Skeletal muscle tissue (tissue), 4 donors: Measurements from ENCODE around the gene CFAP58. TPM values are rescaled to one million over a fixed set of nuclear protein-coding genes. Genes with fewer than 3 reads are reported as not detected.
"Not testable (repeated sequence)": the region's sequence is repeated elsewhere in the genome, so short reads cannot be mapped to it uniquely, and the experiment has no call there.

Experiments used
- H3K27ac ChIP-seq: one replicate; pipeline ENCODE4 v1.7.0; 2013; ENCODE audit warnings: mild to moderate bottlenecking, low read depth, low read length, inconsistent platforms
- H3K27me3 ChIP-seq, 3 donors: one replicate each; pipeline ENCODE4 v1.7.0; 2013; ENCODE audit warnings: low read length in 3 of 3; ENCODE audit not compliant: control insufficient read depth in 3 of 3, insufficient read depth in 3 of 3
- H3K36me3 ChIP-seq, 3 donors: one replicate each; pipeline ENCODE4 v1.7.0; 2013; ENCODE audit warnings: low read length in 3 of 3; ENCODE audit not compliant: control insufficient read depth in 3 of 3, insufficient read depth in 3 of 3
- H3K4me1 ChIP-seq, 3 donors: one replicate each; pipeline ENCODE4 v1.7.0; 2013; ENCODE audit warnings: low read length in 3 of 3, mild to moderate bottlenecking in 3 of 3; ENCODE audit not compliant: control insufficient read depth in 3 of 3, insufficient read depth in 3 of 3
- H3K4me3 ChIP-seq, 3 donors: one replicate each; pipeline ENCODE4 v1.7.0; 2013; ENCODE audit warnings: low read length in 3 of 3
- H3K9ac ChIP-seq, 3 donors: one replicate each; pipeline ENCODE4 v1.7.0; 2013; ENCODE audit warnings: low read length in 3 of 3, mild to moderate bottlenecking in 3 of 3, moderate library complexity in 2 of 3, low read depth in 1 of 3
- H3K9me3 ChIP-seq, 3 donors: one replicate each; pipeline ENCODE4 v1.7.0; 2013; ENCODE audit warnings: low read length in 3 of 3; ENCODE audit not compliant: control insufficient read depth in 3 of 3
- total RNA-seq: library from RNA; depleted of rRNA; stranded (reverse); fragments of >200 nt; gene quantifications from one replicate; pipeline ENCODE4 v1.2.3, GENCODE V29; 2014
- donor health status: Osteomylitis.

Gene CFAP58
- total RNA-seq, 1 donor from 2014 or later: under 0.01 TPM

DNA sequence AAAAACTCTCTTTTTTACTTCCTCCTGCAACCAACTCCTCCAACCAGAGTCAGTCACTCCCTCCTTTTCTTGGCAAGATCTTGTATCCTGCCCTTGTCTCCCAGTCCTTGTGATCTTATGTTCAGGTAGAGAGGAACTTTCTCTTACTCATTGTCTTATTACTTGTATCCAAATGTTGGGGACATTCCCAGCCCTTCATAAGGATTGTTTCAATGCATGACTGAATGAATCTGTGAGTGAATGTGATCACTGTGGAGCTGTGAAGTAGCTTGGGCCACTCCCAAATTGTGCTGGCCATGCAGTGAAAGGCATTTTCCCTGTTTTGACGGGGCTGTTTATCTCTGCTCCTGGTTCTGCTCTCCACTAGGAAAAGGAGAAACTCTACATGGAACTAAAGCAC is 93.7 kb downstream of the CFAP58 start:
- no peak overlapping the region for H3K4me3 ChIP-seq
- no peaks in the 10 kb centered on the region for H3K36me3 ChIP-seq
- H3K9ac ChIP-seq: no peak overlapping the region
- H3K4me1 ChIP-seq: peaks cover 0 to 3% (median 0%) of the 10 kb centered on the region in 3 donors
- H3K27me3 ChIP-seq: no peaks in the 10 kb centered on the region
- no peaks in the 10 kb centered on the region for H3K9me3 ChIP-seq
- no peak overlapping the region for H3K27ac ChIP-seq

DNA sequence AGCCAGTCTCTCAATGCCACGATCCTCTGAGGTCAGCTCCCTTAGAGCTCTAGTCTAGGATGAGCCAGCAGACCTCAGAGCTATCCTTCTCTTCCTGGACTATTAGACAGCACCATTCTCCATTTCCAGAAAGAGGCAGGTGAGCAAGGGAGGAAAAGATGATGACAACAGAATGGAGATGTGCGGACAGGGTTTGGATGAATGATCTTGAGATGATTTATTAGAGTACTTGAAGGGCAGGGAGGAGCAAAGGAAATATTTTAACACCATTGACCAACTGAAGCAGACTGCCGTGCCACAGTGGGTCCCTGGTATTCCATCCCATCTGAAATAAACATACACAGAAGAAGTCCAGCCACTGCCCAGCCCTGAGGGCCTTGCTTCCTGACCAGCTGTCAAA is 94.3 kb downstream of the CFAP58 start:
- Histone ChIP-seq H3K9ac (no peak overlapping the region), H3K27me3 (no peaks in the 10 kb centered on the region), H3K4me3 (no peak overlapping the region), H3K36me3 (no peaks in the 10 kb centered on the region), H3K27ac (no peak overlapping the region), H3K4me1 (peaks cover 0 to 3% (median 0%) of the 10 kb centered on the region in 3 donors), H3K9me3 (no peaks in the 10 kb centered on the region)

DNA sequence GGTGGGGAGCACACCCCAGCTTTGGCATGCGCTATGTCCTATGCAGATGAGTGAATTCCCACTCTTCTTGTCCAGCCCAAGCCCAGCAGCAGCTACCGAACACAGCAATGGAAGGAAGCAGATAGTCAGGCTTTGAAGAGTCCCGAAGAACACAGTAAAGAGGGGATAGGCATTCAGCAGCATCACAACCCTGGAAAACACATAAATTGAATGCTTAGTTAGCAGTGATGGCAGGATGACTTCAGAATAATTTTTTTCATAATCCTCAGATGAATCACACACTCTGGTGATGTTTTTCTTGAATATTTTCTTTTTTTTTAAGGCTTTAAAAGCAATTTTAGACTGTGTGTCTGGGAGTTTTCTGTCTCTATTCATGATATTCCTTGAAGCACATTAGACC is 95.8 kb downstream of the CFAP58 start:
- Histone ChIP-seq H3K36me3 (no peaks in the 10 kb centered on the region), H3K9me3 (no peaks in the 10 kb centered on the region), H3K4me1 (peaks cover 0 to 3% (median 0%) of the 10 kb centered on the region in 3 donors), H3K27ac (no peak overlapping the region), H3K27me3 (no peaks in the 10 kb centered on the region), H3K9ac (no peak overlapping the region), H3K4me3 (no peak overlapping the region)

DNA sequence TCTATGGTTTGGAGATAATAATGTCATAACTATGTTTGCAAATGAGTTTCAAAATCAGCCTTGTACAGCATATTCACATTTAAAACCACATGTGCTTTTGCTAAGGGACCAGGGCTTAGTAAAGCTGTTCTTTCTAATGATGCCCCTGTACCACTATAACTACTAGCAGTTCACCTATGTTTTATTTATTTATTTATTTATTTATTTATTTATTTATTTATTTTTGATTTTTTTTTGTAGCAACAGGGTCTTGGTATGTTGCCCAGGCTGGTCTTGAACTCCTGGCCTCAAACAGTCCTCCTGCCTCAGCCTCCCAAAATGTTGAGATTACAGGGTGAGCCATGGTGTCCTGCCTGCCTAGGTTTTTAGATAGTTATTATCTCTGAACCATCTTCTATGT is 96.9 kb downstream of the CFAP58 start:
- Histone ChIP-seq H3K27ac (no peak overlapping the region), H3K4me3 (no peak overlapping the region), H3K9ac (no peak overlapping the region), H3K27me3 (no peaks in the 10 kb centered on the region), H3K9me3 (no peaks in the 10 kb centered on the region), H3K4me1 (peaks cover 0 to 3% (median 0%) of the 10 kb centered on the region in 3 donors), H3K36me3 (no peaks in the 10 kb centered on the region)

DNA sequence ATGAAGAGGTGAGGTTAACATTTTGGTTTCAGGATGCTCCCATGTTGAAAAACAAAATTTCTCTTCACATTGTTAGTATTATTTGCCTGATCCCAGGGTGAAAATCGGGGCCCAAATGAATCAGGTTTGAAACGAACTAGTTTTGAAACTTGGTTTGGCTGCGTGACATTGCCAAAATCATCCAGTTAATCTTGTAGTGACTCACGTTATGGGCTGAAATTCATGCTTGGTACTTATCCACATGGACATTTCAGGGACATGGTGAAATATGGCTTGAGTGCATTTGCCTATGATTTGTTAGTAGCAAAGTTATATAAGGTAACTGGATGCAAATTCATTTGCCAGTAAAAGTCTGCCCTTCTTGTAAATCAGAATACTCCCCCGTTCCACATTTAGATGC is 97.3 kb downstream of the CFAP58 start:
- no peak overlapping the region for H3K9ac ChIP-seq
- H3K4me1 ChIP-seq: peaks cover 0 to 3% (median 0%) of the 10 kb centered on the region in 3 donors
- no peaks in the 10 kb centered on the region for H3K9me3 ChIP-seq
- no peaks in the 10 kb centered on the region for H3K27me3 ChIP-seq
- H3K27ac ChIP-seq: no peak overlapping the region
- no peak overlapping the region for H3K4me3 ChIP-seq
- H3K36me3 ChIP-seq: no peaks in the 10 kb centered on the region

DNA sequence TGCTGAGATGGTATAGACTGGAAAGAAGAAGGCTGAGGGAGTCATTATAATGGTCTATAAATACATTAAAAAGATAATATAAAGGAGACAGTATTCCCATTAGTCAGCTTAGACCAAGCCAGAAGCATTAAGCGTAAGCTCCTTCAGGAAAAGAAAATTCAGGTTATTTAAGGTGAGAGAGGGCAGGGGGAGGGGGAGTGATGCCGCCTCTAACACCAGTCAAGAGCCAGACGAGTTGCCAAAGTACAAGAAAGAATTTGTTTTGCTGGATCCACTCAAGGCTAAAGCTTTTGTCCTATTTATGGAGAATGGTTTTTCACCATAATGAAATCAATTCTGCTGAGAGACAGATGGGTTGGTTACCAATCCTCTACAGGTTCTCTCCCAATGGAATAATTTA is 99.3 kb downstream of the CFAP58 start:
- Histone ChIP-seq H3K4me3 (no peak overlapping the region), H3K9me3 (no peaks in the 10 kb centered on the region), H3K27ac (no peak overlapping the region), H3K27me3 (no peaks in the 10 kb centered on the region), H3K9ac (no peak overlapping the region), H3K36me3 (no peaks in the 10 kb centered on the region), H3K4me1 (peaks cover 0 to 3% (median 0%) of the 10 kb centered on the region in 3 donors)

DNA sequence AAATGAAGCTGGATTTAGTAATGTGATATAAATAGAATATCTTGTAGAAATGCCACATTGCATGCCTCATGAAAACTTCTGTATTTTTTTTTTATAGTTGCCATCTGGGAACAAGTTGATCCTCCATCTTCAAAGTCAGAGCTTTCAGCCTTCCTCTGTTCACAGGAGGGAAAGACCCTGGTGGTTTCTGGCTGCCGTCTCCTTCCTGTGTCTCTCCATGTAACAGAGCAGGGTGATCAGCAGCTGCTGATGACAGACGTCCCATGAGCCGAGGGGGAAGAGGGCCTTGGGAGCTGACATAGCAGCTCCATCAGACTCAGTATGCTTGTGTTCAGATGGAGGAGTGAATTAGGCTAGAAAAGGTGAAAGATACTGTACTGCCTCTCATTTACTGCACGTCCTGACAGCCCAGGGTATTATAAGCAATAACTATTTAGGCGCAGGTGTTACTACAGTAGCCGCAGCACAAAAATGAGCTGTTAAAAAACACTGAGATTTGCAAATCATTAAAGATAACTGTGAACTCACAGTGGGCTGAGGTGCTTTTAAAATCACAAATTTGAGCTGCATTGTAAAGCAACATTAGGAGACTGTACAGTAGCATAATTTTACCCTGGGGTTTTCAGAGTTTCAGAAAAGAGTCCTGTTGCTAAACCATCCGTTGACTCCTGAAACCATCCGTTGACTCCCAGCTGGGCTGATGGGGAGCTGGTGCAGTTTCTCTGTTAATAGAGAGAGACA is 103.3 kb downstream of the CFAP58 start:
- no peaks in the 10 kb centered on the region for H3K36me3 ChIP-seq
- H3K9me3 ChIP-seq: no peaks in the 10 kb centered on the region
- H3K4me1 ChIP-seq: no peaks in the 10 kb centered on the region
- H3K27ac ChIP-seq: no peak overlapping the region
- H3K4me3 ChIP-seq: no peak overlapping the region
- H3K27me3 ChIP-seq: no peaks in the 10 kb centered on the region
- H3K9ac ChIP-seq: no peak overlapping the region

DNA sequence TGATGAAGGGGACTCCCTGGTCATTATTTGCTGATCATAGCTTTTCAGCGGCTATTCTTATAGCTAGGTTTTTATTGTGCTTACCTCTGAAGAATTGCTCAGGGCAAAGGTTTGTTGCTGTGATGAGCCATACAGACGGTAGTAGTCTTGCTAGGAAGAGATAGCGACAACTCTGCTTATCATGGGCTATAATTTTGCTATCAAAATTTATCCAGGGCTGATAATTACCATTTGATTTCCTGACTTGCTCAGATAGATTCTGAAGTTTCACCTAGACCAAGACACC is 103.9 kb downstream of the CFAP58 start:
- no peaks in the 10 kb centered on the region for H3K4me1 ChIP-seq
- H3K36me3 ChIP-seq: no peaks in the 10 kb centered on the region
- H3K4me3 ChIP-seq: no peak overlapping the region
- H3K27ac ChIP-seq: no peak overlapping the region
- no peaks in the 10 kb centered on the region for H3K9me3 ChIP-seq
- no peak overlapping the region for H3K9ac ChIP-seq
- H3K27me3 ChIP-seq: no peaks in the 10 kb centered on the region

DNA sequence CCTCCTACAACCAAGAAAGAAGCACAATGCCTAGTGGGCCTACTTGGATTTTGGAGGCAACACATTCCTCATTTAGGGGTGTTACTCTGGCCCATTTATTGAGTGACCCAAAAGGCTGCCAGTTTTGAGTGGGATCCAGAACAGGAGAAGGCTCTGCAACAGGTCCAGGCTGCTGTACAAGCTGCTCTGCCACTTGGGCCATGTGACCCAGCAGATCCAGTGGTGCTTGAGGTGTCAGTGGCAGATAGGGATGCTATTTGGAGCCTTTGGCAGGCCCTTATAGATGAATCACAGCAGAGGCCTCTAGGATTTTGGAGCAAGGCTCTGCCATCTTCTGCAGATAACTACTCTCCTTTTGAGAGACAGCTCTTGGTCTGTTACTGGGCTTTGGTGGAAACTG is 111.9 kb downstream of the CFAP58 start:
- not testable (repeated sequence) for H3K36me3 ChIP-seq, H3K4me3 ChIP-seq, H3K27me3 ChIP-seq, H3K27ac ChIP-seq, H3K9me3 ChIP-seq, H3K9ac ChIP-seq, H3K4me1 ChIP-seq

DNA sequence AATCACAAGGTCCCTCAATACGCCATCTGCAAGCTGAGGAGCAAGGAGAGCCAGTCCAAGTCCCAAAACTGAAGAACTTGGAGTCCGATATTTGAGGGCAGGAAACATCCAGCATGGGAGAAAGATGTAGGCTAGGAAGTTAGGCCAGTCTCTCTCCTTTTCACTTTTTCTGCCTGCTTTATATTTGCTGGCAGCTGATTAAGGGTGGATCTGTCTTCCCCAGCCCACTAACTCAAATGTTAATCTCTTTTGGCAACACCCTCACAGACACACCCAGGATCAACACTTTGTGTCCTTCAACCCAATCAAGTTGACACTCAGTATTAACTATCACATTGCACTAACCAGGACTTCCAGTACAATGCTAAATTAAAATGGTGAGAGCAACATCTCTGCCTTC is 115.2 kb downstream of the CFAP58 start:
- H3K27ac ChIP-seq, H3K9ac ChIP-seq, H3K4me3 ChIP-seq, H3K4me1 ChIP-seq, H3K9me3 ChIP-seq, H3K27me3 ChIP-seq, H3K36me3 ChIP-seq: not testable (repeated sequence)

DNA sequence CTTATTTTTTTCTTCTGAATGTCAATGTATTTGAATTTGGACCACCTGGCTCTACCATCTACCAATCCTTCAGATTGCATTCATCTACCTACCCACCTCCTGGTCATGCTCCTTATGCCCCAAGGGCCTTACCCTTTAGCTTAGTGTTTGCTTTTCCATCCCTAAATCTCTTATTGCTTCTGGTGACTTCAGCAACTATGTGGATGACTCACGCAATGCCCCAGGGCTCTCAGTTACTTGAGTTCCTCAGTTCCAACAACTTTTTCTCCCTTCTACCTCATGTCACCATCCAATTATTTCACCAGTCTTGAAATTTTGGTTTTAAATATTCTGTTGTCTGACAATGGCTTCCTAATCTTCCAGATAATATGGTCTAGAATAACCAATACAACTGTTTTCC is 118.9 kb downstream of the CFAP58 start:
- H3K36me3 ChIP-seq: no peaks in the 10 kb centered on the region
- no peaks in the 10 kb centered on the region for H3K4me1 ChIP-seq
- no peak overlapping the region for H3K9ac ChIP-seq
- H3K4me3 ChIP-seq: no peak overlapping the region
- H3K27ac ChIP-seq: no peak overlapping the region
- H3K9me3 ChIP-seq: no peaks in the 10 kb centered on the region
- H3K27me3 ChIP-seq: no peaks in the 10 kb centered on the region
